ENCODE results near the gene FZD4. TPM values are rescaled to one million over a fixed set of nuclear protein-coding genes. Genes with fewer than 3 reads are reported as not detected.
A peak's percentile ranks its signal among the peaks of the same experiment; 100 is the strongest.
"Not testable (repeated sequence)": the region's sequence is repeated elsewhere in the genome, so short reads cannot be mapped to it uniquely, and the experiment has no call there.

Gene FZD4
- total RNA-seq, 1 donor from 2014 or later: 57.4 TPM

- intact Hi-C loops (cut with DNase I): no loop called here
- Histone ChIP-seq H3K27ac (no peak overlapping the region), H3K4me1 (no peaks in the 10 kb centered on the region), H3K27me3 (no peaks in the 10 kb centered on the region), H3K4me3 (no peak overlapping the region), H3K9me3 (peaks cover 4% of the 10 kb centered on the region), H3K36me3 (no peaks in the 10 kb centered on the region)
- DNase-seq (no peak), ATAC-seq (no peak)
- no peak for TF ChIP-seq CTCF (IDR thresholded peaks at IDR 0.05)
Measured at GRCh38 chr11:86969258-86969657, 14.1 kb upstream of the FZD4 start.

- ATAC-seq; H3K9me3 ChIP-seq; H3K36me3 ChIP-seq; H3K27ac ChIP-seq; H3K4me1 ChIP-seq; H3K4me3 ChIP-seq; H3K27me3 ChIP-seq; intact Hi-C loops (cut with DNase I); DNase-seq: not testable (repeated sequence)
Measured at GRCh38 chr11:86967601-86968000, 12.4 kb upstream of the FZD4 start.

GRCh38 chr11:86957976-86958646, 2.9 kb upstream of the FZD4 start:
- Histone ChIP-seq H3K4me3 (no peak overlapping the region), H3K27ac (no peak overlapping the region), H3K36me3 (no peaks in the 10 kb centered on the region), H3K4me1 (peaks cover 7% of the 10 kb centered on the region), H3K9me3 (no peaks in the 10 kb centered on the region), H3K27me3 (no peaks in the 10 kb centered on the region)
- ATAC-seq: no peak
- no peak for DNase-seq
- no peak for TF ChIP-seq CTCF (IDR thresholded peaks at IDR 0.05)
- intact Hi-C loops (cut with DNase I): no loop called here

GRCh38 chr11:86956905-86957195, 1.7 kb upstream of the FZD4 start:
- H3K27ac ChIP-seq: peak overlapping the region; percentile 44
- H3K27me3 ChIP-seq: no peaks in the 10 kb centered on the region
- no peak for TF ChIP-seq CTCF (IDR thresholded peaks at IDR 0.05)
- intact Hi-C loops (cut with DNase I): no loop called here
- H3K36me3 ChIP-seq: peaks cover 4% of the 10 kb centered on the region
- no peaks in the 10 kb centered on the region for H3K9me3 ChIP-seq
- H3K4me1 ChIP-seq: peaks cover 7% of the 10 kb centered on the region
- no peak overlapping the region for H3K4me3 ChIP-seq
- DNase-seq (no peak), ATAC-seq (no peak)

GRCh38 chr11:86955111-86955360, 159 bp downstream of the FZD4 start:
- no peak for ATAC-seq
- intact Hi-C loops (cut with DNase I): no loop called here
- Histone ChIP-seq H3K4me3 (peak overlapping the region; percentile 82), H3K27ac (peak overlapping the region; percentile 86), H3K27me3 (no peaks in the 10 kb centered on the region), H3K9me3 (no peaks in the 10 kb centered on the region), H3K4me1 (peaks cover 16% of the 10 kb centered on the region), H3K36me3 (peaks cover 11% of the 10 kb centered on the region)
- no peak for DNase-seq
- no peak for TF ChIP-seq CTCF (IDR thresholded peaks at IDR 0.05)

- intact Hi-C loops (cut with DNase I): no loop called here
- Histone ChIP-seq H3K4me1 (peaks cover 21% of the 10 kb centered on the region), H3K27me3 (no peaks in the 10 kb centered on the region), H3K36me3 (peaks cover 11% of the 10 kb centered on the region), H3K9me3 (no peaks in the 10 kb centered on the region), H3K4me3 (peak overlapping the region; percentile 82), H3K27ac (peak overlapping the region; percentile 86)
- no peak for TF ChIP-seq CTCF (IDR thresholded peaks at IDR 0.05)
- no peak for ATAC-seq
- peak; percentile 68 for DNase-seq
Measured at GRCh38 chr11:86954269-86955110, 705 bp downstream of the FZD4 start.
